Kidney (tissue), 14 donors: ENCODE results near the gene SORCS2. TPM values are rescaled to one million over a fixed set of nuclear protein-coding genes. Genes with fewer than 3 reads are reported as not detected.

Experiments
- DNase-seq, 5 donors: peaks; one replicate each; pipeline ENCODE4 v3.0.0-alpha.2; 2013 to 2020
- FAIRE-seq: peaks from 2 replicates; lab custom pipeline; 2012; peaks lifted over from hg19 to GRCh38; lab: Jason Lieb, UNC
- H3K27ac ChIP-seq, 2 donors: one replicate each; pipeline ENCODE4 v1.7.0; 2013; ENCODE audit warnings: low read depth in 2 of 2, low read length in 2 of 2, inconsistent platforms in 1 of 2
- H3K27me3 ChIP-seq: one replicate; pipeline ENCODE4 v1.7.1; 2013; ENCODE audit warnings: low read length, inconsistent platforms; ENCODE audit not compliant: control insufficient read depth, insufficient read depth
- H3K36me3 ChIP-seq, 3 donors: one replicate each; pipeline versions ENCODE4 v1.7.0 to v1.7.1; 2013; ENCODE audit warnings: low read length in 3 of 3, control low read depth in 1 of 3, inconsistent platforms in 1 of 3; ENCODE audit not compliant: insufficient read depth in 3 of 3, control insufficient read depth in 2 of 3
- H3K4me1 ChIP-seq, 3 donors: one replicate each; pipeline versions ENCODE4 v1.7.0 to v1.7.1; 2013; ENCODE audit warnings: low read length in 3 of 3, inconsistent platforms in 1 of 3, low read depth in 1 of 3; ENCODE audit not compliant: control insufficient read depth in 2 of 3, insufficient read depth in 2 of 3
- H3K4me3 ChIP-seq, 3 donors: one replicate each; pipeline versions ENCODE4 v1.7.0 to v1.8.1; 2013; ENCODE audit warnings: low read length in 3 of 3, control low read depth in 1 of 3, inconsistent platforms in 1 of 3
- H3K9ac ChIP-seq, 3 donors: one replicate each; pipeline versions ENCODE4 v1.7.0 to v1.7.1; 2013; ENCODE audit warnings: low read length in 3 of 3, control low read depth in 1 of 3, inconsistent platforms in 1 of 3
- H3K9me3 ChIP-seq, 3 donors: one replicate each; pipeline versions ENCODE4 v1.7.0 to v1.7.1; 2013; ENCODE audit warnings: low read length in 3 of 3, control low read depth in 1 of 3, inconsistent platforms in 1 of 3; ENCODE audit not compliant: control insufficient read depth in 2 of 3, insufficient read depth in 1 of 3
- intact Hi-C: fragments of 100-400 bp; cut with DNase I; formaldehyde crosslinking; loops from one replicate; pipeline ENCODE4 v1.11.1; 2022
- polyA plus RNA-seq: library from polyadenylated mRNA; stranded (reverse); fragments of 350-450 nt; fragmentation: Illumina TruSeq; extraction: RNeasy Lipid Tissue Mini Kit (QIAGEN cat#74804); gene quantifications from one replicate; pipeline ENCODE4 v1.2.3, GENCODE V29; 2014; ENCODE audit warnings: low read depth, low replicate concordance; ENCODE audit not compliant: insufficient read depth
- total RNA-seq: library from RNA; stranded (reverse); fragmentation: NEBNext Ultra II Directional; extraction: Animal tissue kit (Norgen Biotek cat#: 25700); gene quantifications from one replicate; pipeline ENCODE4 v1.2.1, GENCODE V29; 2021
- TF ChIP-seq, protein P1 (sequence below): IDR thresholded peaks from 3 replicates; pipeline ENCODE4 v1.5.1; 2012; ENCODE audit warnings: mild to moderate bottlenecking, moderate library complexity, borderline replicate concordance; ENCODE audit not compliant: insufficient read depth; ENCODE audit errors: extremely low read depth
- donor health status: control.
- donor health status: control.
- donor health status: control.
- donor health status: control.
- donor health status: control.
- donor health status: DM: yes; HTN: yes; CAD: no.
- donor health status: Normal renal cell carcinoma (clear cell type).

SORCS2 gene
- total and polyA plus RNA-seq, 2 donors from 2014 or later: 6.1 to 9.1 TPM

DNA sequence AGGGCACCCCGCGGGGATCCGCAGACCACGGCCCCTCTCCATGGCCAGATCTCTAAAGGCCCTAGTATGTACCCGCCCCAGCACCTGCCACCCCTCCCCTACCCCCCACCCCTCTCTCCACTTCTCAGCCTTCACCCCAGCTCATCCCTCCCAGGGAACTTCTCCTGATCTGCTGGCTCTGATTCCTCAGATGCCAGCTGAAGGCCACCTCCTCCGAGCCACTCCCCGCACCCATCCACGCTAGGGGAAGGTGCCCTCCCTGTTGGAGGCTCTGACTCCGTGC lies 230.5 kb downstream of the SORCS2 start:
- DNase-seq (peak in 2 of 5 donors; percentile 2 to 26), FAIRE-seq (no peak)

DNA sequence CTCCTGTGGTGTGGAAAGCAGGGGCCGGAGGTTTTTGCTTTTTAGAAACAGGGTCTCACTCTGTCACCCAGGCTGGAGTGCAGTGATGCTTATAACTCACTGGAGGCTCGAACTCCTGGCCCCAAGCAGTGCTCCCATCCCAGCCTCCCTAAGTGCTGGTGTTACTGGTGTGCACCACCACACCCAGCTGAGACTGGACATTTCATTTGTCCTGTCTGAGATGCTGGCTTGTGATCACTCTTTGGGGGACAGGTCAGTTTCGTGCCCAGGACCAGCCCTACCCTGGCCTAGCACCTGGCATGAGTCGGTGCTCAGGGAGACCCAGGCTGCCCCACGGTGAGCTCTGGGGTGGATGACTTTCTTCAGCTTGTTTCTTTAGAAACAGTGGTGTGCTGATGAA lies 231.1 kb downstream of the SORCS2 start:
- Histone ChIP-seq H3K4me3 (no peak overlapping the region), H3K36me3 (no peaks in the 10 kb centered on the region), H3K9ac (no peak overlapping the region), H3K4me1 (no peaks in the 10 kb centered on the region), H3K9me3 (peaks cover 0 to 6% (median 0%) of the 10 kb centered on the region in 3 donors), H3K27me3 (no peaks in the 10 kb centered on the region), H3K27ac (no peak overlapping the region)
- DNase-seq (peak in 3 of 5 donors; percentile 1 to 48 (median 21)), FAIRE-seq (no peak)
- TF ChIP-seq, protein P1, sequence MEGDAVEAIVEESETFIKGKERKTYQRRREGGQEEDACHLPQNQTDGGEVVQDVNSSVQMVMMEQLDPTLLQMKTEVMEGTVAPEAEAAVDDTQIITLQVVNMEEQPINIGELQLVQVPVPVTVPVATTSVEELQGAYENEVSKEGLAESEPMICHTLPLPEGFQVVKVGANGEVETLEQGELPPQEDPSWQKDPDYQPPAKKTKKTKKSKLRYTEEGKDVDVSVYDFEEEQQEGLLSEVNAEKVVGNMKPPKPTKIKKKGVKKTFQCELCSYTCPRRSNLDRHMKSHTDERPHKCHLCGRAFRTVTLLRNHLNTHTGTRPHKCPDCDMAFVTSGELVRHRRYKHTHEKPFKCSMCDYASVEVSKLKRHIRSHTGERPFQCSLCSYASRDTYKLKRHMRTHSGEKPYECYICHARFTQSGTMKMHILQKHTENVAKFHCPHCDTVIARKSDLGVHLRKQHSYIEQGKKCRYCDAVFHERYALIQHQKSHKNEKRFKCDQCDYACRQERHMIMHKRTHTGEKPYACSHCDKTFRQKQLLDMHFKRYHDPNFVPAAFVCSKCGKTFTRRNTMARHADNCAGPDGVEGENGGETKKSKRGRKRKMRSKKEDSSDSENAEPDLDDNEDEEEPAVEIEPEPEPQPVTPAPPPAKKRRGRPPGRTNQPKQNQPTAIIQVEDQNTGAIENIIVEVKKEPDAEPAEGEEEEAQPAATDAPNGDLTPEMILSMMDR: no peak
- intact Hi-C loops: no loop called here

More for the DNA sequence above, 230.5 kb downstream of the SORCS2 start:
- TF ChIP-seq, protein P1: no peak
- intact Hi-C loops: no loop called here
- no peak overlapping the region for H3K27ac ChIP-seq
- no peaks in the 10 kb centered on the region for H3K4me1 ChIP-seq
- no peaks in the 10 kb centered on the region for H3K27me3 ChIP-seq
- H3K4me3 ChIP-seq: no peak overlapping the region
- no peak overlapping the region for H3K9ac ChIP-seq
- H3K36me3 ChIP-seq: no peaks in the 10 kb centered on the region
- peaks cover 0 to 9% (median 0%) of the 10 kb centered on the region in 3 donors for H3K9me3 ChIP-seq

DNA sequence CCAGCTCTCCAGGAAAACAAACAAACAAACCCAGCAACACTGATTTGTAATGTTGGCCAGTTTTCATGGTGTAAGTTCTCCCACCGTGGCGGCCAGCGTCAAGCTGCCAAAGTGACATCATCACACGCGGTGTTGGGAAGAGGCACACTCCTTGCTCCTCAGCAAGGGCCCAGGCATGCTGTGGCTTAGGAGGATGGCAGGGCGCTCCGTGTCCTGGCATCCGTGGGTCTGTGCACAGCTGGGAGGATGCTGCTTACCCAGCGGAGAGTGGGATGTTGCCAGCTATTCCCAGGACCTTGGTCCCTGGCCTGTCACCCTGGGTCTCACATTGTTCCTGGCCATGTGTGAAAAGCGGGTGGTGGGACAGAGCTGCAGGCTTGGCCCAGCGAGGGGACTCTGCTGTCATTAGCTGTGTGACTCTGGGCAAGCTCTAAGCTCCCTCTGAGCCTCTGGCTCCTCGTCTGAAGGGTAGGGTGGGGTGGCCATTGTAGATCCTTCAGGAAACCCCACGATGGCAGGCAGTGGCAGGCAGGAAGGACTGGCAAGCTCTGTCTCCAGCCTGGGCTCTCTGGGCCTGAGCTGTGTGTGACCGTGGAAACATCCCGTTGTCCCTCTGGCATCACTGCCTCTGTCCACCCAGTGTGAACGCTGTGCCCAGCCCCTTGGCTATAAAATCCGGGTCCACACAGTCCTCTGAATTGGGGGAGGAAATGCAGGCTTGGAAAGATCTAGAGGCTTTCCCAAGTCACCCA lies 231.6 kb downstream of the SORCS2 start:
- Histone ChIP-seq H3K27ac (no peak overlapping the region), H3K9ac (no peak overlapping the region), H3K9me3 (peaks cover 0 to under 1% (median 0%) of the 10 kb centered on the region in 3 donors), H3K4me3 (no peak overlapping the region), H3K27me3 (no peaks in the 10 kb centered on the region), H3K4me1 (no peaks in the 10 kb centered on the region), H3K36me3 (no peaks in the 10 kb centered on the region)
- FAIRE-seq (no peak), DNase-seq (peak in 3 of 5 donors; percentile 9 to 54 (median 23))
- intact Hi-C loops: no loop called here
- TF ChIP-seq, protein P1: no peak
